Astrocyte (in vitro differentiated cells and primary cell): ENCODE results near the gene APH1B.

ENCODE experiments used
- EZH2 ChIP-seq: IDR thresholded peaks from 2 replicates; pipeline ENCODE4 v1.6.1; 2012; ENCODE audit warnings: mild to moderate bottlenecking, low read length, inconsistent platforms; ENCODE audit not compliant: insufficient read depth
- TF ChIP-seq, protein P1 (sequence below): IDR thresholded peaks from 2 replicates; pipeline ENCODE4 v1.5.1; 2011; ENCODE audit warnings: low read depth, mild to moderate bottlenecking, inconsistent platforms, low read length, moderate library complexity; ENCODE audit not compliant: insufficient read depth

- TF ChIP-seq, protein P1, sequence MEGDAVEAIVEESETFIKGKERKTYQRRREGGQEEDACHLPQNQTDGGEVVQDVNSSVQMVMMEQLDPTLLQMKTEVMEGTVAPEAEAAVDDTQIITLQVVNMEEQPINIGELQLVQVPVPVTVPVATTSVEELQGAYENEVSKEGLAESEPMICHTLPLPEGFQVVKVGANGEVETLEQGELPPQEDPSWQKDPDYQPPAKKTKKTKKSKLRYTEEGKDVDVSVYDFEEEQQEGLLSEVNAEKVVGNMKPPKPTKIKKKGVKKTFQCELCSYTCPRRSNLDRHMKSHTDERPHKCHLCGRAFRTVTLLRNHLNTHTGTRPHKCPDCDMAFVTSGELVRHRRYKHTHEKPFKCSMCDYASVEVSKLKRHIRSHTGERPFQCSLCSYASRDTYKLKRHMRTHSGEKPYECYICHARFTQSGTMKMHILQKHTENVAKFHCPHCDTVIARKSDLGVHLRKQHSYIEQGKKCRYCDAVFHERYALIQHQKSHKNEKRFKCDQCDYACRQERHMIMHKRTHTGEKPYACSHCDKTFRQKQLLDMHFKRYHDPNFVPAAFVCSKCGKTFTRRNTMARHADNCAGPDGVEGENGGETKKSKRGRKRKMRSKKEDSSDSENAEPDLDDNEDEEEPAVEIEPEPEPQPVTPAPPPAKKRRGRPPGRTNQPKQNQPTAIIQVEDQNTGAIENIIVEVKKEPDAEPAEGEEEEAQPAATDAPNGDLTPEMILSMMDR, result no peak
- no peak for TF ChIP-seq EZH2
Observed at GRCh38 chr15:63339836-63340235, 62.4 kb downstream of the APH1B start.
